ENCODE measurements around the gene CXXC5.

Gene CXXC5

DNA sequence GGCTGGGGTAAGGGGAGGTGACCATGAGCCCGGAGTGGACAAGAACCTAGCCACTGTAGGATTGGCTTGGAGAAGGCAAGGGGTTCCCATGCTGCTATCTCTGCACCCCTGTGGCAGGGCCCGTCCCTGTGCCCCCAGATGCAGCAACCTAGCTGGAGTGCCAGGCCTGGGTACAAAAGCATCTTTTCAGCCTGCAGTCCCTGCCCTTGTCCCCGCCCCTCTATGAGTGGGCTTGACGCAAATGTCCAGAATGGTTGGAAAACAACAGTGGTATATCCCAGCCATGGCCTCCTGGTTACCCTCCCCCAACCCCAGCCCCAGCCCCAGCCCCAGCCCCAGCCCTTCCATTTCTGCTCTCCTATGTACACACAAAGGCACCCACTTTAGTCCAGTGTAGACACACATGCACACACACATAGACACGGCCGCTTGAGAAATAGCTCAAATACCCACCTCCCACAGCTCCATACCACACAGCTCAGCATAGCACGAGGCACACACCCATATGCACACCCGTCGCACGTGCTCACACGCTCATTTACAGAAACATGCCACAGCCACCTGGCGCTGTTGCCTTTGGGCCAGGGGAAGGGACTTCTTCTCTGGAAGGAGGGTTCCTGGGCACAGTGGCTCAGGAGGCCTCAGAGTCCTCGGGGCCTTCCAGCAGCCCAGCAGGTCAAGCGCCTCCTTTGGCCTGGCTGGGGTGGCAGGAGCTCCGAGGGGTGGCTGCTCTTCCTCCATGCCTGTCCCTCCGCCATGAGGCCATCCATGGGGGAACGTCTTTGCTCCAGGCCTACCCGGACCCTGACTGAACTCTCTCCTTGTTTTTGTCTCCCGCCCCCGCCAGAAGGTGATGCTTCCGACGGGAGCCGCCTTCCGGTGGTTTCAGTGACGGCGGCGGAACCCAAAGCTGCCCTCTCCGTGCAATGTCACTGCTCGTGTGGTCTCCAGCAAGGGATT, 34.1 kb downstream of the CXXC5 start:
- no peak for DNase-seq

DNA sequence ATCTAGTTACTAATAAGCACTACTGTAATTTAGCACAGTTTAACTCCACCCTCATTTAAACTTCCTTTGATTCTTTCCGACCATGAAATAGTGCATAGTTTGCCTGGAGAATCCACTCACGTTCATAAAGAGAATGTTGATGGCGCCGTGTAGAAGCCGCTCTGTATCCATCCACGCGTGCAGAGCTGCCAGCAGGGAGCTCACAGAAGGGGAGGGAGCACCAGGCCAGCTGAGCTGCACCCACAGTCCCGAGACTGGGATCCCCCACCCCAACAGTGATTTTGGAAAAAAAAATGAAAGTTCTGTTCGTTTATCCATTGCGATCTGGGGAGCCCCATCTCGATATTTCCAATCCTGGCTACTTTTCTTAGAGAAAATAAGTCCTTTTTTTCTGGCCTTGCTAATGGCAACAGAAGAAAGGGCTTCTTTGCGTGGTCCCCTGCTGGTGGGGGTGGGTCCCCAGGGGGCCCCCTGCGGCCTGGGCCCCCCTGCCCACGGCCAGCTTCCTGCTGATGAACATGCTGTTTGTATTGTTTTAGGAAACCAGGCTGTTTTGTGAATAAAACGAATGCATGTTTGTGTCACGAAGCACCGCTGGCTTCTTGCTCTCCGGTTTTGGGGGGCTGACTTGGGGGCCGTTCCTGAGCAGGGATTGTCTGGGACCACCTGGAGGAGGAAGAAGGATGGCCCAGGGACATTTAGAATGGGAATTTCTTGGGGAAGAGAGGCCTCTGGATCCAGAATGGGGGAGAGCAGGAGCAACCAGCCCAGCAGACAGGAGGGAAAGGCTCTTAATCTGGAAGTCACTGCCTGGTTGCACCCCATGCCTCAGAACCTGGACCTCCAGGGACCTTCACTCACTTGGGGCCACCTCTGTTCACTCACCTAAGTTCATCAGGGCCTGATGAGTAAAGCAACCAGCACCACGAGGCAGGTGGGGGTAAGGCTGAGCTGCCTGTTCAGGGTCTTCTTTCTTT, 35.4 kb downstream of the CXXC5 start:
- no peak for DNase-seq

DNA sequence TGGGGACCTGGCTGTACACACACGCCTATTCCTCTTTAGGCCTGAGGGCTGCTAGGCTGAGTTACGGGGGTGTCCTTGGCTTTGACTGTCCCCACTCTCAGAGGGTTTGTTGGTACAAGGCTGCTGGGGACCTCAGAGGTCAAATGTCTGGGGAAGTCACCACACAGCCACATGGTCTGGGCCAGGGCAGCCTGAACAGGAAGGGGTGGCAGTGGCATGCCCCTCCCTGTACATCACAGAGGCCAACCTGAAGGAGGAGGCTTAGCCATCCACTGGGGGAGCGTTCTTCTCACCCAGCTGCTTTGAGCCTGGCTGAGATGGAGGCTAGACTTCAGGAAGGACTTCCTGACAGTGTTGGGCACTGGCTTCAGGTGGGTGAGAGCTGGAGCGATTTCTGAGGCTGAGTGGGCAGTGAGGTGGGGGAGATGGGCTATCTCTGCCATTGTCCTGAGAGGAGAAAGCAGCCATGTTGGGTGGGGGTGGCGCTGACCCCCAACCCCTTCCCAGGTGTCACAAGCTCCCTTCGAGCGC, 36.3 kb downstream of the CXXC5 start:
- DNase-seq, result no peak

GRCh38 chr5:139684881-139685749, 37.0 kb downstream of the CXXC5 start:
- no peak for DNase-seq

DNA sequence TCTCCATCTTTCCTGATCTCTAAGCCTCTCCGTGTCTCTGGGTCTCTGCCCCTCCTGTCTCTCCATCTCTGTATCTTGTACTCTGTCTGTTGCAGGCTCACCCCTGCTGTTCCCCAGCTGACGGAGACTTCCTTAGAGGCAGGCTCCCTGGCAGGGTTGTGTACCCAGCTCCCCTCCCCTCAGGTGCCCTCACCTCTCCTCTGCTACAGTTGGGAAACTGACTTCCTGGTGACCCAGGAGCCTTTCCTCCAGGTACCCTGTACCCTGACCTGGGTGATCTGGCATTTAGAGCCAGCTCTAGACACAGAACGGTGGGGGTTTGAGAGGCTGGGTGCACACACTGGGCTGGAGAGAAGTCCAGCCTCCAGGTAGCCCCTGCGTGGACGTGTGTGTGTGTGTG, 37.7 kb downstream of the CXXC5 start:
- DNase-seq, result no peak

- DNase-seq, result no peak
Observed at GRCh38 chr5:139686356-139686705, 38.2 kb downstream of the CXXC5 start.

- DNase-seq, result no peak
Observed at GRCh38 chr5:139686706-139687441, 38.7 kb downstream of the CXXC5 start.

GRCh38 chr5:139687656-139688055, 39.5 kb downstream of the CXXC5 start:
- no peak for DNase-seq

DNA sequence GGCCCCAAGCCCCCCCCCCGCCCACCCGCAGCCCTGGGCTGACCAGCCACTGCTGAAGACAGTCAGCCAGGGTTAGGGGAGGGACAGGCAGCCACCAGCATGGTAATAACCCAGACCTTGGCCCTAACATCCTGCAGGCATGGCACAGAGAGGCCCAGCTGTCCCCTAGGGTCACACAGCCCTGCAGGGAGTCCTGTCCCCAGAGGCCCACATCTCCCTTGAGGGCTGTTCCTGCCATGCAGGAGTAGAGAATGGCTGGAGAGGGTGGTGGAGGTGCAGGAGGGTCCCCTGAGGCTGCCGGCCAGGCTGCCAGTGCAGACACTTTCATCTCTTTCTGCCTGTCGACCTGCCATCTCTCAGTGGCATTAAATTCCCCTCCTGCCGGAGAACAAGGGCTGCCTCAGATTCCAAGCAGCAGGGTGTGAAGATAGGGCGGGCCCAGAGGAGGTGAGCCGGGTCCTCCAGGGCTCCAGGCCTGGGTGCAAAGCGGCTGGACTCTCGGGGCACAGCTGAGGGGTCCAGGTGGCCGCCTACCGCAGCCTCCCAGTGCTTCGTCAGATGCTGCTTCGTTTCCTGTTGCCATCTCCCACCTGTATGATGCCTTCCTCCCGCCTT, 40.0 kb downstream of the CXXC5 start:
- DNase-seq, result no peak

GRCh38 chr5:139688751-139689372, 40.7 kb downstream of the CXXC5 start:
- DNase-seq, result no peak

- no peak for DNase-seq
Observed at GRCh38 chr5:139689631-139690063, 41.5 kb downstream of the CXXC5 start.

DNA sequence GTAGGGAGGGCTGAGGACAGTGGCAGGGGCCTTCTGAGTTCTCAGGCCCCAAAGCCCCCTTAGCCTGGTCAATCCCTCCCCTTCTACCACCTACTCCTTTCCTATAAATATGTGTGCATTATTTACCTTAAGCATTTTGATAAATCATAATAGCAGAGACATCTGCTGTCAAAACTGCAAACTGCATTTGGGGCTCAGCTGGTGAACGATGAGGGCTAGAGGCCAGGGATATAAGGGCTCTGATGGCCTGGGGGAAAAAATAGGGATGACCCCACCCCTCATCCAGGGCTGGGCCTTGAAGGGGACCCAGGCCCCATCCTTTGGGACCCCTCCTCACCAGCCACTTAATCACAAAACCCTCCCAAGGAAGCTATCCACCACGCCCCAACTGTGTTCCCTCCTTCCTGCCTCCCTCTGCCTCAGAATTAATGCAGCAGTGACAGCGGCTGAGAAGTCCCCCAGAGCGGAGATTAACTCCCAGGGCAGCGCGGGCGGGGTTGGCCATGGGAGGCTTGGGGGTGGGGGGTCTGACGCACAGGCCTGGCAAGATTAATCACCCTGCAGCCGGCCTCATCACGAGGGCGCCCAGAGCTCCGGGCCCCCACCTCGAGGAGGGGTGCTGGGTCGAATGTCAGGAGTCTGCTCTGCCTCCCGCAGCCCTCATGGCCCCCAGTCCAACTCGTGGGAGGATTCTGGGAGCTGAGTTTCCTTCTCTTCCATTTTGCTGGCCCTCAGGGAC, 42.1 kb downstream of the CXXC5 start:
- DNase-seq, result no peak

- DNase-seq, result no peak
Observed at GRCh38 chr5:139690803-139691629, 42.9 kb downstream of the CXXC5 start.

GRCh38 chr5:139692148-139692547, 44.0 kb downstream of the CXXC5 start:
- DNase-seq, result no peak

- DNase-seq, result no peak
Observed at GRCh38 chr5:139692679-139693308, 44.6 kb downstream of the CXXC5 start.

DNA sequence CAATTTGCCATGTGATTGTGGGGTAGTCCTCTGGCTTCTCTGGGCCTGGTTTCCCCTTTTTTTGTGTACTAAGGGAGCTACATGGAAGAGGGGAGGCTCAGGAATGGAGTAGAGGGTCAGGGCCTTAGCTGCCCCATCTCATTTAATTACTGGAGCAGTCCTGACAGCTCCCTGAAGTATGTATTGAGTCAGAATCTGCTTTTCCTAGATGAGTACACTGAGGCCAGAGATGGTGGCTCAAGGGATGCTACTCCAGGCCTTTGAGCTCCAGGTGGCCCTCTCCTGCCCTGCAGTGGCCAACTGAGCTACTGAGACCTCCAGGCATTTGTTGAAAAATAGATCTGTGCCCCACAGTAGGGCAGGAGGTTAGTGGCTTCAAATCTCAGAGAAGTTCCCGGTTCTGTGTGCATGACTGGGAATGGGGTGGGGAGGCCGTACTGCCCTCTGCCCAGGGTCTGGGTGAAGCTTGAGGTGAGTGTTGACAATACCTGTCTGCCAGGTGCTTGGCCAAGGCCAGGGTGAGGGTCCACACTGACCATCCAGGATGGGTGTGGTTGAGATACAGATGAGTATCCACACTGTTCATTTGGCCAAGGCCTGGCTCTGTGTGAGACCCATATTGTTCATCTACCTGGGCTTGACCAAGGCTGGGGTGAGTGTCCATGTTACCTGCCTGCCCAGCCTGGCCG, 45.7 kb downstream of the CXXC5 start:
- DNase-seq, result no peak

- no peak for DNase-seq
Observed at GRCh38 chr5:139694556-139695177, 46.5 kb downstream of the CXXC5 start.

Measured in NCI-H2171 (cell line).